ENCODE data around the gene SERINC2. TPM values are rescaled to one million over a fixed set of nuclear protein-coding genes. Genes with fewer than 3 reads are reported as not detected.

SERINC2 gene
- total and polyA plus RNA-seq, 2 experiments from 2014 or later = 20.5 to 23.3 TPM

- TF ChIP-seq EZH2phosphoT487 (IDR thresholded peaks at IDR 0.05; ENCODE audit: unreplicated experiment) = no peak
- no peak for TF ChIP-seq STAT1 (IDR thresholded peaks at IDR 0.05; ENCODE audit: unreplicated experiment)
- TF ChIP-seq EZH2 (IDR thresholded peaks at IDR 0.05; ENCODE audit: low read depth, unreplicated experiment) = no peak
- TF ChIP-seq ZNF462 (CRISPR knock-in tag; IDR thresholded peaks at IDR 0.05) = no peak
- TF ChIP-seq ZNF114 (CRISPR knock-in tag; IDR thresholded peaks at IDR 0.05) = no peak
Observed at GRCh38 chr1:31407029-31407626, 5.9 kb upstream of the SERINC2 start (continued).

- DNase-seq (ENCODE audit: low spot score) = no peak
- TF ChIP-seq ETS1 (IDR thresholded peaks at IDR 0.05) = no peak
- no peak for TF ChIP-seq JUNB (IDR thresholded peaks at IDR 0.05; ENCODE audit: unreplicated experiment)
- TF ChIP-seq NANOG (IDR thresholded peaks at IDR 0.05; ENCODE audit: borderline replicate concordance) = no peak
- no peak for TF ChIP-seq STAT1 (IDR thresholded peaks at IDR 0.05; ENCODE audit: unreplicated experiment)
- no peak for TF ChIP-seq EZH2phosphoT487 (IDR thresholded peaks at IDR 0.05; ENCODE audit: unreplicated experiment)
- TF ChIP-seq POLR2AphosphoS5 (IDR thresholded peaks at IDR 0.05; ENCODE audit: low read depth) = no peak
- no peak for TF ChIP-seq REST (IDR thresholded peaks at IDR 0.05; ENCODE audit: unreplicated experiment)
- no peak for TF ChIP-seq CREB1 (CRISPR knock-in tag; IDR thresholded peaks at IDR 0.05; ENCODE audit: low read depth)
- no peak for TF ChIP-seq EZH2 (IDR thresholded peaks at IDR 0.05; ENCODE audit: low read depth, unreplicated experiment)
- no peak for TF ChIP-seq CTCF (conservative IDR thresholded peaks at IDR 0.05; ENCODE audit: low read depth in 2 of 2)
Observed at GRCh38 chr1:31408788-31409318, 4.2 kb upstream of the SERINC2 start.

More at GRCh38 chr1:31408788-31409318, 4.2 kb upstream of the SERINC2 start:
- H3K9me2 ChIP-seq (ENCODE audit: insufficient read depth) = no peaks in the 10 kb centered on the region
- no peaks in the 10 kb centered on the region for H3K36me3 ChIP-seq (ENCODE audit: insufficient read depth)
- peaks cover 10% of the 10 kb centered on the region; the same call in 1 of the 2 replicates for H3K27me3 ChIP-seq (ENCODE audit: insufficient read depth)
- H3K4me3 Mint-ChIP-seq = no peak overlapping the region
- no peaks in the 10 kb centered on the region for H3K9me3 Mint-ChIP-seq
- H3F3A ChIP-seq (replicated peaks; ENCODE audit: low read depth) = no peaks in the 10 kb centered on the region
- no peaks in the 10 kb centered on the region for H3K36me3 Mint-ChIP-seq (ENCODE audit: low read depth)
- no peak overlapping the region for H3K27ac ChIP-seq (ENCODE audit: low read depth)
- no peak overlapping the region for H3K4me3 ChIP-seq
- ATAC-seq = no peak
- H3K27ac Mint-ChIP-seq = no peak overlapping the region
- H3K79me2 ChIP-seq (replicated peaks; ENCODE audit: insufficient read depth) = no peaks in the 10 kb centered on the region
- H3K4me1 Mint-ChIP-seq = peaks cover 9% of the 10 kb centered on the region; the same call in 1 of the 3 replicates
- no peak overlapping the region for H3K4me2 ChIP-seq
- H4K20me1 ChIP-seq (replicated peaks; ENCODE audit: insufficient read depth) = no peaks in the 10 kb centered on the region
- H3K4me1 ChIP-seq (ENCODE audit: insufficient read depth) = no peaks in the 10 kb centered on the region; the same call in 1 of the 2 replicates
- peaks cover 13% of the 10 kb centered on the region for H3K27me3 Mint-ChIP-seq (ENCODE audit: insufficient read depth, low read depth, poor library complexity)
- H2AFZ ChIP-seq = no peak overlapping the region

Measured in GM23338 (cell line).